AG04450 (cell line): Measurements from ENCODE around the gene MRPL27. TPM values are rescaled to one million over a fixed set of nuclear protein-coding genes. Genes with fewer than 3 reads are reported as not detected.
A peak's percentile ranks its signal among the peaks of the same experiment; 100 is the strongest.

Experiments used
- CTCF ChIA-PET: fragments of 300-600, 350-600 bp; formaldehyde crosslinking; extraction: SDS; loops from one replicate; lab custom pipeline; 2022; ENCODE audit warnings: antibody characterized with exemption, inconsistent platforms; lab: Charles Lee
- POLR2A ChIA-PET: fragments of 350-600 bp; formaldehyde crosslinking; extraction: SDS; loops from one replicate; lab custom pipeline; 2021; ENCODE audit warnings: antibody characterized with exemption, inconsistent platforms; lab: Yijun Ruan, JAX
- DNase-seq: peaks from one replicate; pipeline ENCODE4 v3.0.0-alpha.2; 2011; ENCODE audit warnings: low read depth, low spot score
- H3K27ac ChIP-seq: one replicate; pipeline ENCODE4 v1.5.1; 2012; ENCODE audit warnings: low read depth, low read length, control low read depth
- H3K27me3 ChIP-seq: one replicate; pipeline ENCODE4 v1.6.0; 2012; ENCODE audit warnings: low read length; ENCODE audit not compliant: control insufficient read depth, insufficient read depth
- H3K4me3 ChIP-seq: 2 replicates; pipeline ENCODE4 v1.5.1; 2011; ENCODE audit warnings: mild to moderate bottlenecking, low read depth, low read length, control low read depth
- H3K9me3 ChIP-seq: 2 replicates; pipeline ENCODE4 v1.5.1; 2012; ENCODE audit warnings: low read length; ENCODE audit not compliant: control insufficient read depth, insufficient read depth
- CTCF ChIP-seq: IDR thresholded peaks from 2 replicates; pipeline ENCODE4 v1.5.1; 2011; ENCODE audit warnings: low read depth, low read length, control low read depth, inconsistent platforms
- polyA plus RNA-seq: library from polyadenylated mRNA; depleted of rRNA; stranded (reverse); fragments of >200 nt; gene quantifications from 2 replicates; pipeline ENCODE4 v1.2.3, GENCODE V29; 2011

The MRPL27 gene
- polyA plus RNA-seq, 1 experiment: 106 TPM

- no peak for DNase-seq
- POLR2A ChIA-PET: interaction anchor here (1.1 to 1.8 kb wide), 4 partner anchors 10 to 34 kb away, joined by 3 to 6 read pairs (median 4); no protein-coding TSS in a partner anchor
Observed at GRCh38 chr17:50362661-50363060, 10.3 kb downstream of the MRPL27 start.

DNA sequence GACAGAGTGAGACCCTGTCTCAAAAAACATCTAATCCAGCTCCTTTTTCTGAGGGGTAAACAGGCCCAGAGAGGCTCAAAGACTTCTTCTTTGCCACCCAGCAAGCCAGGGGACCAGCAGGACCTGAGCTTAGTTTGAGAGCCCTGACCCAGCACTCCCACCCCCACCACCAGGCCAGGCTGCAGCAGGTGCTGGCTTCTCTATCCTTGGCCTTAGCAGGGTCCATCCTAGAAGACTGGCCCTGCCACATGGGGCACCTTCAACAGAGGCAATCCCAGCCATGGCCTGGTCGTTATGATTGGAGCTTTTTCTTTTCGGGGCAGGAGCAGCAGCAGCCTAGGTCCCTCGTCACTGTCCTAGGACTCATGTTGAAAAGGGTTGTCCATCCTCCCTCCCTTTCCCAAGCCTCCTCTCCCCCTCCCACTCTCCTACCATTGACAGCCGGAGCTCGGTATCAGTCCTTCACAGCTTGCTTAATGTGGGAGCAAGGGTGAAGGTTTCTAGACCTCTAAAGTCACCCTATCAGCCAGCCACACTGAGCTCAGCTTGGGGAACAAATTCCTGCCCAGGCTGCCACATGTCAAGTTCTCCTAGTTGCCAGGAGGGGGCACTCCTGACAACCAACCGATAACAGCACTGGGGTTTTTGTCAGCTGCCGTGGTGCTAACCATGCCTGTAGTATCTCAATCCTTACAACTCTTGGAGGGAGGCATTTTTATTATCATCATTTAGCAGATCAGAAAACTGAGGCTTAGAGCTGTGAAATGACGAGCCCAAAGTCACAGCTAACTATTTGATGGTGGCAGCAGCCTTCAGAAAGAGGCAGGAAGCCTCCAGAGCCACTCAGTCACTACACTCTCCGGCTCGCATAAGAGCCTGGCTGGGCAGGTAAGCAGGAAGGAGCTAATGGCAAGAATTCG, 11.2 kb downstream of the MRPL27 start:
- TF ChIP-seq CTCF: peak; percentile 80
- DNase-seq: peak; percentile 49
- POLR2A ChIA-PET: interaction anchor here (1.1 to 1.8 kb wide), 4 partner anchors 9 to 35 kb away, joined by 3 to 6 read pairs (median 4); no protein-coding TSS in a partner anchor
- H3K27ac ChIP-seq: no peak overlapping the region
- no peaks in the 10 kb centered on the region for H3K27me3 ChIP-seq
- no peaks in the 10 kb centered on the region; the same call in 1 of the 2 replicates for H3K9me3 ChIP-seq
- no peak overlapping the region for H3K4me3 ChIP-seq
- CTCF ChIA-PET: interaction anchor here (0.6 to 6.5 kb wide), 39 partner anchors 10 to 484 kb away, joined by 3 to 47 read pairs (median 4); partner anchors contain the start of genes ACSF2, CHAD, COL1A1 and EME1

More at GRCh38 chr17:50362661-50363060, 10.3 kb downstream of the MRPL27 start:
- no peaks in the 10 kb centered on the region for H3K27me3 ChIP-seq
- H3K27ac ChIP-seq: no peak overlapping the region
- H3K4me3 ChIP-seq: no peak overlapping the region
- TF ChIP-seq CTCF: no peak
- CTCF ChIA-PET: interaction anchor here (0.6 to 6.5 kb wide), 26 partner anchors 9 to 270 kb away, joined by 3 to 47 read pairs (median 5); partner anchors contain the start of genes ACSF2, CHAD, COL1A1 and EME1
- no peaks in the 10 kb centered on the region for H3K9me3 ChIP-seq

GRCh38 chr17:50360486-50361115, 12.4 kb downstream of the MRPL27 start:
- Histone ChIP-seq H3K27me3 (no peaks in the 10 kb centered on the region), H3K4me3 (no peak overlapping the region), H3K27ac (no peak overlapping the region), H3K9me3 (no peaks in the 10 kb centered on the region; the same call in 1 of the 2 replicates)
- ChIA-PET POLR2A (interaction anchor here (0.6 to 1.1 kb wide), 2 partner anchors 12 to 82 kb away, joined by 3 to 9 read pairs; no protein-coding TSS in a partner anchor), CTCF (interaction anchor here (0.6 to 6.5 kb wide), 13 partner anchors 11 to 291 kb away, joined by 3 to 47 read pairs (median 9); partner anchors contain the start of genes EME1, LRRC59, MRPL27 and XYLT2)
- no peak for TF ChIP-seq CTCF
- no peak for DNase-seq

DNA sequence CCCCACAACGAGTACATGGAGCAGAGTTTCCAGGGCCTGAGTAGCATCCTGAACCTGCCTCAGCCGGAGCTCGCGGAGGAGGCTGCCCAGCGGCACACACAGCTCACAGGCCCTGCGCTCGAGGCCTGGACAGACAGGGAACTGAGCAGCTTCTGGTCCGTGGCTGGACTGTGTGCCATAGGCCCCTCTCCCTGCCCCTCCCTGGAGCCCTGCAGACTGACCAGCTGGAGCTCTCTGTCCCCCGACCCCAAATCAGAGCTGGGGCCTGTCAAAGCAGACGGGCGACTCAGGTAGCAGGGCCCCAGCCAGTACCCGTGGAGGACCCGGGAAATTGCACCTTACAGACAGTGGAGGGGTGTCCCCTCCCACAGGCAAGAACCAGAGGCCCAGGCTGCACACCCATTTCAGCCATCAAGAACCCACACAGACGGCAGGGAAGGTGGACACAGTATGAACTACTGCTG, 13.0 kb downstream of the MRPL27 start:
- no peak for TF ChIP-seq CTCF
- Histone ChIP-seq H3K4me3 (no peak overlapping the region), H3K9me3 (no peaks in the 10 kb centered on the region; the same call in 1 of the 2 replicates), H3K27ac (no peak overlapping the region), H3K27me3 (no peaks in the 10 kb centered on the region)
- DNase-seq: no peak
- POLR2A ChIA-PET: interaction anchor here (0.6 to 1.1 kb wide), 2 partner anchors 12 to 83 kb away, joined by 3 to 9 read pairs; no protein-coding TSS in a partner anchor
- CTCF ChIA-PET: interaction anchor here (0.6 to 6.5 kb wide), 3 partner anchors 12 to 113 kb away, joined by 3 to 45 read pairs (median 3); partner anchors contain the start of gene LRRC59
